DMS53 treated with DMSO at 0.1 percent for 48 hours (cell line): Measurements from ENCODE around the gene ADGB.
"Not testable (repeated sequence)": the region's sequence is repeated elsewhere in the genome, so short reads cannot be mapped to it uniquely, and the experiment has no call there.

Experiments
- DNase-seq: peaks from one replicate; lab custom pipeline; 2025; ENCODE audit not compliant: unreplicated experiment; lab: John Stamatoyannopoulos, UW

Gene ADGB

GRCh38 chr6:146598772-146599405 lies at the start of gene ADGB:
ADGB (plus strand) TSS chr6:146598972; CDS start chr6:146599041, 69 bp downstream.
- no peak for DNase-seq

DNA sequence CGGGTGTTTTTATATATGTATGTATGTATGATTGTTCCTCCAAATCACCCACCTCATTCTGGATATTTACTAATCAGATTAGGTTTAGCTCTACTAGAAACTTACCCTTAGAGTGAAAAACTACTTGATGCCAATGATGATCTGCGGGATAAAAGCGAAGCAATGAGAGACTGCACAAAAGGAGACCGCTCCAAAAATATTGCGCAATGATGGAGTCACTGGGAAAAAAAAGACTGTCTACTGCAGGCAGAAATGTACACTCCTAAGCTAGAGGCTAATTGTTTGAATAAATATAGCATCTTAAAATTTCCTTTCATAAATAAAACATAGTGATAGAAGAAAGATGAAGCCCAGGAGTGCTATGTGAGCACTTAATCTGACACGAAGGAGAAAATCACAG lies 47.9 kb upstream of the ADGB start:
- DNase-seq = no peak

GRCh38 chr6:146551545-146551944 lies 47.2 kb upstream of the ADGB start:
- DNase-seq = no peak

- no peak for DNase-seq
Measured at GRCh38 chr6:146553377-146554135, 45.2 kb upstream of the ADGB start.

DNA sequence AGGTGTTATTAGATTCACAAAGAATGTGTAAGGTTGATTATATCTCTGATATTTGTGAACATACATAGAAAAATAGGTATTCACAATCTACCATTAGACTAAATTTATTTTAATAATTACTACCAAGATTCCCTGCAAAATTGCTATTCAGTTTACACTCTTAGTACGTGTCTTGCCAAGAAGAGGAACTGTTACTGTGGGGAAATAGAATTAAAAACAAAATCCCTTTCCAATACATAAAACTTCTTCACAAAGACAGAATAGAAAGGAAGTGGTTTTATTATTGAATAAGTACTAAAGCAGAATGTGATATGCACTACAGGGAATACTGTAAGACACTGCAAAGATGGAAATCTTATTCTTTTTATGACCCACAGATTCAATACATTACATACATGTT lies 38.2 kb upstream of the ADGB start:
- DNase-seq = no peak

DNA sequence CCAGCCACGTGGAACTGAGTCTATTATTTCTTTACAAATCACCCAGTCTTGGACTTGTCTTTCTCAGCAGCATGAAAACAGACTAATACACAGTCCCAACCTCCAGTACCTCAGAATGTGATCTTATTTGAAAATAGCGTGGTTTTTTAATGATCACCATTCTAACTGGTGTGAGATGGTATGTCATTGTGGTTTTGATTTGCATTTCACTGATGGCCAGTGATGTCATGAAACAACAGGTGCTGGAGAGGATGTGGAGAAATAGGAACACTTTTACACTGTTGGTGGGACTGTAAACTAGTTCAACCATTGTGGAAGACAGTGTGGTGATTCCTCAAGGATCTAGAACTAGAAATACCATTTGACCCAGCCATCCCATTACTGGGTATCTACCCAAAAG lies 32.1 kb upstream of the ADGB start:
- not testable (repeated sequence) for DNase-seq

GRCh38 chr6:146568619-146569018 lies 30.2 kb upstream of the ADGB start:
- DNase-seq = not testable (repeated sequence)

- DNase-seq = no peak
Measured at GRCh38 chr6:146574211-146574610, 24.6 kb upstream of the ADGB start.

GRCh38 chr6:146578054-146578453 lies 20.7 kb upstream of the ADGB start:
- DNase-seq = no peak

GRCh38 chr6:146581968-146582367 lies 16.8 kb upstream of the ADGB start:
- DNase-seq = no peak

GRCh38 chr6:146582857-146583256 lies 15.9 kb upstream of the ADGB start:
- DNase-seq = no peak

- DNase-seq = no peak
Measured at GRCh38 chr6:146583966-146584365, 14.8 kb upstream of the ADGB start.

GRCh38 chr6:146587459-146587858 lies 11.3 kb upstream of the ADGB start:
- no peak for DNase-seq

GRCh38 chr6:146590492-146590891 lies 8.3 kb upstream of the ADGB start:
- DNase-seq = no peak

GRCh38 chr6:146592451-146592850 lies 6.3 kb upstream of the ADGB start:
- DNase-seq = no peak

DNA sequence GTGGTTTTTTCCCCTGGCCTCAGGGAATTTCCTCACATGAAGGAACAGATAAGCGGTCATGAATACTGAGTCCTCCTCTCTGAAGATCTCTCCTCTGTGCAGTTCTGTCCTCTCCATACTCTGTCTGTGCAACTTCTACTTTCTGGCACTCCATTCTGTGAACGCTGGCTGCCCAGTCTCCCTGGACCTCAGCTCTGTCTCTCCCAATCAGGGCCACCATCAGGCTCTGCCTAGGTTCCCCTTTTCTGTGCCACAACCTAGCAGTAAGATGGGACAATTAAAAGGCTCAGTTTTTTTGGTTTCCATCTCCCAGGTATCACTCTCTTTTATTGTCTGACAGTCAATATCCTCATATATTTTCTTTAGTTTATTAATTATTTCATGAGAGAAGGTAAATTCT lies 4.8 kb upstream of the ADGB start:
- no peak for DNase-seq

- DNase-seq = no peak
Measured at GRCh38 chr6:146594495-146594894, 4.3 kb upstream of the ADGB start.

- DNase-seq = no peak
Measured at GRCh38 chr6:146595972-146596731, 2.6 kb upstream of the ADGB start.

DNA sequence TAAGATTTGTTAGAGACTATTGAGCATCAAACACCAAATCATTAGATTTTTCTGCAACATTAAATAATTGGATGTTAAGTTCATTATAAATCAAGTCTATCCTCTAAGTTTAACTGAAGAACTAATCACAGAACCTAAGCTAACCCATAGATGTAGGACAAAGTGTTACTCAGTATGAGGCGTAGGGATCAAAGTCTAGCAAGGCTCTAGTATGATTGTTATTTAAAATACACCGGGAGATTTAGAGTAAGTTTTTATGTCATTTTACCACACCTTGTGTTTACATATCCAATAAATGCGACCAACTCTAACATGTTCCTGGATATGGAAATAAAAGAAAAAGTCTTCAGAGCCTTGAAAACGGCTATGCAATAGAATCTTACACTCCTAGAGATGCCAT lies 2.6 kb downstream of the ADGB start:
- no peak for DNase-seq

DNA sequence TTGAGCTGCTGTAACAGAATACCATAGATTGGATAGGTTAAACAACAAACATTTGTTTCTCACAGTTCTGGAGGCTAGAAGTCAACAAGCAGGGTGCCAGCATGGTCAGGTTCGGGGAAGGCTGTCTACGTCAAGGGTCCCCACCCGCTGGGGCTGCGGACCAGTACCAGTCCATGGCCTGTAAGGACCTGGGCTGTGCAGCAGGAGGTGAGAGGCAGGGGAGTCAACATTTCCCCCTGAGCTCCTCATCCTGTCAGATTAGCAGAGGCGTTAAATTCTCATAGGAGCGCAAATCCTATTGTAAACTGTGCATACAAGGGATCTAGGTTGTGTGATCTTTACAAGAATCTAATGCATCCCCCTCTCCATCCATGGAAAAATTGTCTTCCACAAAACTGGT lies 3.8 kb downstream of the ADGB start:
- no peak for DNase-seq

- no peak for DNase-seq
Measured at GRCh38 chr6:146613947-146614346, 15.2 kb downstream of the ADGB start.

GRCh38 chr6:146620655-146621054 lies 21.9 kb downstream of the ADGB start:
- DNase-seq = no peak
